ENCODE measurements around the gene INTS1.

INTS1 gene

DNA sequence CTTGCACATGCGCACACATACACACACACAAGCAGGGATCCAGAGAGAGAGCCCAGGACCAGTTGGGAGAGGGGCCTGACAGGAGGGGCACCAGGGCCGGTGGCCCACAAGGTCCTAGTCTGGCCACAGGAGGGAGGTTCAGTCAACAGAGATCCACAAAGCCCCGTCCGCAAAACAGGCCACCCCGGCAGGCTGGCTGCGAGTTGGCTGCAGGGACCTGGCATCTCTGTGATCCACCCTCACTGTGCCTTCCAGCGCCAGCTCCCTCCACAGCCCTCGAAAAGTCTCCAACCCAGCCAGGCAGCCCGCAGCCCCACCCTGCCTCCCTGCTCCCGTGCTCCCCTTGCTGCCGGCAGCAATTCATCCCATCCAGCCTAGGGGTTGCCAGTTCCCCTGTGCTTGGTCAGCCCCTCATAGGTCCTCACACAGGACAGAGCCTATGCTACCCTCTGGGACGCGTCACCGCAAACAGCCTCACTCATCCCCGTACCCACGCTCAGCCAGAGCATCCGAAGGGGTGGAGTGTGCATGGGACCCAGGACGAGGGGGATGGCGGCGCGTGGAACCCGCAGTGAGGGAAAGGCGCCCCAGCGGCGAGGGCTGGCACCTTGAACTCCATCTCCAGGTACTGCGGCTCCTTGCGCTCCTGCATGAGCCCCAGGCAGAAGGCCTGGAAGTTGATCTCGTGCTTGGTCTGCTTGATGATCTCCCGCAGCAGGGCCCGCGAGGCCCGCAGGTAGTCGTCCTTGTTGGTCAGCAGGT, 7.5 kb downstream of the INTS1 start:
- Histone ChIP-seq H3K4me1 (ENCODE audit: control insufficient read depth, insufficient read depth, low read length, poor library complexity, severe bottlenecking) (no peaks in the 10 kb centered on the region), H3K27ac (ENCODE audit: insufficient read depth, low read length, poor library complexity, severe bottlenecking) (no peak overlapping the region), H3K9me3 (ENCODE audit: control insufficient read depth, low read length) (no peaks in the 10 kb centered on the region), H3K4me3 (ENCODE audit: insufficient read depth, low read depth, low read length, poor library complexity, severe bottlenecking) (no peak overlapping the region), H3K36me3 (ENCODE audit: control insufficient read depth, insufficient read depth, low read length) (peaks cover 75% of the 10 kb centered on the region), H3K27me3 (replicated peaks; ENCODE audit: control insufficient read depth, insufficient read depth, low read length, poor library complexity, severe bottlenecking) (no peaks in the 10 kb centered on the region)
- no peak for DNase-seq

- Histone ChIP-seq H3K36me3 (ENCODE audit: control insufficient read depth, insufficient read depth, low read length) (peaks cover 76% of the 10 kb centered on the region), H3K27me3 (replicated peaks; ENCODE audit: control insufficient read depth, insufficient read depth, low read length, poor library complexity, severe bottlenecking) (no peaks in the 10 kb centered on the region)
- DNase-seq = no peak
These were observed 8.5 kb downstream of the INTS1 start for GRCh38 chr7:1495564-1496242.

DNA sequence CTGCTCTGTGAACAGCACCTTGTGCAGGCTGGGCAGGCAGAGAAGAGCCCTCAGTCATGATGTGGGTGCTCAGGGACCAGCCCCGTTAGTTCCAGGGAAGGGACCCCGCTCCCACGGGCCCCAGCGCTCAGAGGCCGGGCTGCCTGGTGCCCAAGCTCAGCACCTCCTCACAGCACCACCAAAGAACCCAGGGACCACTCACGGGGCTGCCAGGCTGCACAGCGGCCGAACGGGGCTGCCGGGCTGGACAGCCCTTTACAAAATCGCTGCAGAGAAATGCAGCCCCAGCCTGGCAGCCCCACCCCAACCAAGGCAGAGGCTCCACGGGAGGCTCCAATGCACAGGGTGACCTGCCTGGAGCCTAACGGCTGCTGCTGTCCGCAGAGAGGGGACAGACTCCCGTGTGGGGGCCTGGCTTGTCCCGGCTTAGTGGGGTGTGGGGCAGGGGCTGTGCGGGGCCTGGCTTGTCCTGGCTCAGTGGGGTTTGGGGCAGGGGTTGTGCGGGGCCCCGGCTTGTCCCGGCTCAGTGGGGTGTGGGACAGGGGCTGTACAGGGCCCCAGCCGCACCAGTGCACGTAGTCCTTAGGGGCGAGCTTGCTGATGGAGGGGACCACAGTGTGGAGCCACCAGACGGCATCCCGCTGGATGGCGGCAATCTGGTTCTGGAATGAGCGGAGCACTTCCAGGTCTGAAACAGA, 9.2 kb downstream of the INTS1 start:
- Histone ChIP-seq H3K4me1 (ENCODE audit: control insufficient read depth, insufficient read depth, low read length, poor library complexity, severe bottlenecking) (no peaks in the 10 kb centered on the region), H3K36me3 (ENCODE audit: control insufficient read depth, insufficient read depth, low read length) (peaks cover 74% of the 10 kb centered on the region), H3K27ac (ENCODE audit: insufficient read depth, low read length, poor library complexity, severe bottlenecking) (no peak overlapping the region), H3K9me3 (ENCODE audit: control insufficient read depth, low read length) (no peaks in the 10 kb centered on the region), H3K27me3 (replicated peaks; ENCODE audit: control insufficient read depth, insufficient read depth, low read length, poor library complexity, severe bottlenecking) (no peaks in the 10 kb centered on the region), H3K4me3 (ENCODE audit: insufficient read depth, low read depth, low read length, poor library complexity, severe bottlenecking) (no peak overlapping the region)
- no peak for DNase-seq

More at GRCh38 chr7:1495564-1496242, 8.5 kb downstream of the INTS1 start:
- Histone ChIP-seq H3K27ac (ENCODE audit: insufficient read depth, low read length, poor library complexity, severe bottlenecking) (no peak overlapping the region), H3K9me3 (ENCODE audit: control insufficient read depth, low read length) (no peaks in the 10 kb centered on the region), H3K4me3 (ENCODE audit: insufficient read depth, low read depth, low read length, poor library complexity, severe bottlenecking) (no peak overlapping the region), H3K4me1 (ENCODE audit: control insufficient read depth, insufficient read depth, low read length, poor library complexity, severe bottlenecking) (no peaks in the 10 kb centered on the region)

DNA sequence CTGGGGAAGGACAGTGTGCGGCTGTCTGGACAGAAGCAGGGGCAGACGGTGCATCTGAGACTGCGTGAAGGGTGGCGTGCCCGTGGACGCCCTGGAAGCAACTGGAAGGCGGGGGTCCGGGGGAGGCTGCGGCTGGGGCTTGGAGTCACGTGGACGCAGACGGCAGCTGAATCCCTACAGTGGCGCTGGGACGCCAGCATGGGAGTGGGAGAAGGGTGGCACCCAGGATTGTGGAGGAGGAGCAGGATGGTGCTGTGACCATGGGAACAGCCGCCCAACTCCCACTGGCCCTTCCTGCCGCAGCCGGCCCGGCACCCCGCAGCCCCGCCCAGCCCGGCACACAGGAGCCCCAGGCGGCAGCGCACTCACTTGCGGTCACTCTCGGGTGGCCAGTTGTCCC, 9.7 kb downstream of the INTS1 start:
- peaks cover 74% of the 10 kb centered on the region for H3K36me3 ChIP-seq (ENCODE audit: control insufficient read depth, insufficient read depth, low read length)
- H3K27me3 ChIP-seq (replicated peaks; ENCODE audit: control insufficient read depth, insufficient read depth, low read length, poor library complexity, severe bottlenecking) = no peaks in the 10 kb centered on the region
- no peaks in the 10 kb centered on the region for H3K9me3 ChIP-seq (ENCODE audit: control insufficient read depth, low read length)
- H3K27ac ChIP-seq (ENCODE audit: insufficient read depth, low read length, poor library complexity, severe bottlenecking) = no peak overlapping the region
- H3K4me3 ChIP-seq (ENCODE audit: insufficient read depth, low read depth, low read length, poor library complexity, severe bottlenecking) = no peak overlapping the region
- no peak for DNase-seq
- H3K4me1 ChIP-seq (ENCODE audit: control insufficient read depth, insufficient read depth, low read length, poor library complexity, severe bottlenecking) = no peaks in the 10 kb centered on the region

- Histone ChIP-seq H3K4me1 (ENCODE audit: control insufficient read depth, insufficient read depth, low read length, poor library complexity, severe bottlenecking) (no peaks in the 10 kb centered on the region), H3K36me3 (ENCODE audit: control insufficient read depth, insufficient read depth, low read length) (peaks cover 77% of the 10 kb centered on the region), H3K27ac (ENCODE audit: insufficient read depth, low read length, poor library complexity, severe bottlenecking) (no peak overlapping the region), H3K4me3 (ENCODE audit: insufficient read depth, low read depth, low read length, poor library complexity, severe bottlenecking) (no peak overlapping the region), H3K9me3 (ENCODE audit: control insufficient read depth, low read length) (no peaks in the 10 kb centered on the region), H3K27me3 (replicated peaks; ENCODE audit: control insufficient read depth, insufficient read depth, low read length, poor library complexity, severe bottlenecking) (no peaks in the 10 kb centered on the region)
- no peak for DNase-seq
These were observed 10.6 kb downstream of the INTS1 start for GRCh38 chr7:1493571-1493970.

GRCh38 chr7:1493129-1493528, 11.1 kb downstream of the INTS1 start:
- Histone ChIP-seq H3K36me3 (ENCODE audit: control insufficient read depth, insufficient read depth, low read length) (peaks cover 79% of the 10 kb centered on the region), H3K27me3 (replicated peaks; ENCODE audit: control insufficient read depth, insufficient read depth, low read length, poor library complexity, severe bottlenecking) (no peaks in the 10 kb centered on the region), H3K4me3 (ENCODE audit: insufficient read depth, low read depth, low read length, poor library complexity, severe bottlenecking) (no peak overlapping the region), H3K27ac (ENCODE audit: insufficient read depth, low read length, poor library complexity, severe bottlenecking) (no peak overlapping the region), H3K4me1 (ENCODE audit: control insufficient read depth, insufficient read depth, low read length, poor library complexity, severe bottlenecking) (no peaks in the 10 kb centered on the region), H3K9me3 (ENCODE audit: control insufficient read depth, low read length) (no peaks in the 10 kb centered on the region)
- DNase-seq = no peak

DNA sequence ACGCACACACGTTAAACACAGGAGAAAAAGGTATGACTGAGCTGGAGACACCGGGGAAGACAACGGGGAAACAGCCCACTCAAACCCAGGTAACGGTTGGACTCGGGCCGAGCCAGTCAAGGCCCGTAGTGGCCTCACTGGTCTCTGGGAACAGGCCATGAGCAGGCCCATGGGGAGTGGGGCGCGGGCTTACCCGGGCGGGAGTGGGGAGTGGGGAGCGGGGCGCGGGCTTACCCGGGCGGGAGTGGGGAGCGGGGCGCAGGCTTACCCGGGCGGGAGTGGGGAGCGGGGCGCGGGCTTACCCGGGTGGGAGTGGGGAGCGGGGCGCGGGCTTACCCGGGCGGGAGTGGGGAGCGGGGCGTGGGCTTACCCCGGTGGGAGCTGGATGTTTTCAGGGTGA, 11.5 kb downstream of the INTS1 start:
- Histone ChIP-seq H3K27me3 (replicated peaks; ENCODE audit: control insufficient read depth, insufficient read depth, low read length, poor library complexity, severe bottlenecking) (no peaks in the 10 kb centered on the region), H3K4me1 (ENCODE audit: control insufficient read depth, insufficient read depth, low read length, poor library complexity, severe bottlenecking) (no peaks in the 10 kb centered on the region), H3K4me3 (ENCODE audit: insufficient read depth, low read depth, low read length, poor library complexity, severe bottlenecking) (no peak overlapping the region), H3K9me3 (ENCODE audit: control insufficient read depth, low read length) (no peaks in the 10 kb centered on the region), H3K27ac (ENCODE audit: insufficient read depth, low read length, poor library complexity, severe bottlenecking) (no peak overlapping the region), H3K36me3 (ENCODE audit: control insufficient read depth, insufficient read depth, low read length) (peaks cover 79% of the 10 kb centered on the region)
- no peak for DNase-seq

DNA sequence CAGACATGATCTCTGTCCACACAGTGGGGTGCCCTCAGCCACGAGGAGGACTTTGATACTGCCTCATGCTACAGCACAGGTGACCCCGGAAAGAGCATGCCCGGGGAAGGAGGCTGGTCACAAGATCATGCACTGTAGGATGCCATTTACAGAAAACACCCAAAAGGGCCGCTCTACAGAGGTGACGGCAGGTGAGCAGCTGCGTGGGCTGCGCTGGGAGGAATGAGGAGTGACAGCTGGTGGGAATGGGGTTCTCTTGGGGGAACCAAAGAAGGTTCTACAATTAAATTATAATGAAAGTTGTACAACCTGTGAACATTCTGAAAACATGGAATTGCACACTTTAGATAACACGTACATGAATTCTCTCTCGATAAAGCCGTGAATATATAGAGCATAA, 12.0 kb downstream of the INTS1 start:
- Histone ChIP-seq H3K4me1 (ENCODE audit: control insufficient read depth, insufficient read depth, low read length, poor library complexity, severe bottlenecking) (no peaks in the 10 kb centered on the region), H3K36me3 (ENCODE audit: control insufficient read depth, insufficient read depth, low read length) (peaks cover 79% of the 10 kb centered on the region), H3K27ac (ENCODE audit: insufficient read depth, low read length, poor library complexity, severe bottlenecking) (no peak overlapping the region), H3K9me3 (ENCODE audit: control insufficient read depth, low read length) (no peaks in the 10 kb centered on the region), H3K27me3 (replicated peaks; ENCODE audit: control insufficient read depth, insufficient read depth, low read length, poor library complexity, severe bottlenecking) (no peaks in the 10 kb centered on the region), H3K4me3 (ENCODE audit: insufficient read depth, low read depth, low read length, poor library complexity, severe bottlenecking) (no peak overlapping the region)
- no peak for DNase-seq

- Histone ChIP-seq H3K9me3 (ENCODE audit: control insufficient read depth, low read length) (no peaks in the 10 kb centered on the region), H3K36me3 (ENCODE audit: control insufficient read depth, insufficient read depth, low read length) (peaks cover 76% of the 10 kb centered on the region), H3K4me1 (ENCODE audit: control insufficient read depth, insufficient read depth, low read length, poor library complexity, severe bottlenecking) (no peaks in the 10 kb centered on the region), H3K27ac (ENCODE audit: insufficient read depth, low read length, poor library complexity, severe bottlenecking) (no peak overlapping the region), H3K4me3 (ENCODE audit: insufficient read depth, low read depth, low read length, poor library complexity, severe bottlenecking) (no peak overlapping the region), H3K27me3 (replicated peaks; ENCODE audit: control insufficient read depth, insufficient read depth, low read length, poor library complexity, severe bottlenecking) (no peaks in the 10 kb centered on the region)
- no peak for DNase-seq
These were observed 13.4 kb downstream of the INTS1 start for GRCh38 chr7:1490837-1491236.

DNA sequence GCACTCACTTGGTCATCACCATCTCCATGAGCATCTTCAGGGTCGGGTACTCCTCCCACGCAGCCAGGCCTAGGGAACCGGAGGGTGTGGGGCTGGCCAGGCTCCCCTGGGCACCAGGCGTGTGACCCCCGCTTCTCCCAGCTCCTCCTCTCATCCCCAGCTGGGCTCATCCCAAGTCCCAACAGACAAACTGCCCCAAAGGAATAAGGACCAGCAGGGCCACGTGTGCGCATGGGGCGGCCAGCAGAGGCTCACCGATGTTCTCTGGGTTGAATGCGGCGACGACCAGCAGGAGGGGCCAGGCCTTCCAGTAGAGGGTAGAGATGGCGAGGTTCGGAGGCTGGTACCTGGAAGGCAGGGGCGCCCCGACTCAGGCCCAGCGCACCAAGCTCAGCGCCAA, 14.9 kb downstream of the INTS1 start:
- Histone ChIP-seq H3K4me3 (ENCODE audit: insufficient read depth, low read depth, low read length, poor library complexity, severe bottlenecking) (no peak overlapping the region), H3K36me3 (ENCODE audit: control insufficient read depth, insufficient read depth, low read length) (peaks cover 75% of the 10 kb centered on the region), H3K27me3 (replicated peaks; ENCODE audit: control insufficient read depth, insufficient read depth, low read length, poor library complexity, severe bottlenecking) (no peaks in the 10 kb centered on the region), H3K4me1 (ENCODE audit: control insufficient read depth, insufficient read depth, low read length, poor library complexity, severe bottlenecking) (no peaks in the 10 kb centered on the region), H3K9me3 (ENCODE audit: control insufficient read depth, low read length) (no peaks in the 10 kb centered on the region), H3K27ac (ENCODE audit: insufficient read depth, low read length, poor library complexity, severe bottlenecking) (no peak overlapping the region)
- DNase-seq = no peak
